ENCODE results near the gene LMO3.

- TF ChIP-seq GATA3 (IDR thresholded peaks at IDR 0.05; ENCODE audit: low read depth, low read length), result no peak
- no peak for TF ChIP-seq GATA2 (IDR thresholded peaks at IDR 0.05; ENCODE audit: low read depth, low read length)
Measured at GRCh38 chr12:16622338-16622737, 16.4 kb upstream of the LMO3 start.

All from SH-SY5Y (cell line).